Testis (tissue), 3 donors: ENCODE results near the gene MAPK1. TPM values are rescaled to one million over a fixed set of nuclear protein-coding genes. Genes with fewer than 3 reads are reported as not detected.
"Not testable (repeated sequence)": the region's sequence is repeated elsewhere in the genome, so short reads cannot be mapped to it uniquely, and the experiment has no call there.

Experiments
- DNase-seq: peaks from one replicate; pipeline ENCODE4 v3.0.0-alpha.2; 2019
- H3K27ac ChIP-seq, 2 donors: fragments of 200-600 bp; sonication (generic); one replicate each; pipeline ENCODE4 v1.5.1; 2019
- H3K27me3 ChIP-seq: fragments of 200-600 bp; sonication (generic); one replicate; pipeline ENCODE4 v1.5.1; 2019
- H3K36me3 ChIP-seq: fragments of 200-600 bp; sonication (generic); one replicate; pipeline ENCODE4 v1.5.1; 2017; ENCODE audit warnings: low read depth; ENCODE audit errors: missing control alignments
- H3K4me1 ChIP-seq: fragments of 200-600 bp; sonication (generic); one replicate; pipeline ENCODE4 v1.5.1; 2019
- H3K4me3 ChIP-seq, 2 donors: fragments of 200-600 bp; sonication (generic); one replicate each; pipeline ENCODE4 v1.5.1; 2017 to 2019
- H3K9me3 ChIP-seq: fragments of 200-600 bp; sonication (generic); one replicate; pipeline ENCODE4 v1.5.1; 2017
- CTCF ChIP-seq, 3 experiments: fragments of 450-650 bp in 2 of 3; fragments of 200-600 bp in 1 of 3; sonication (generic) in 1 of 3; IDR thresholded peaks; one replicate each; pipeline ENCODE4 v1.5.1; 2016 to 2019; ENCODE audit warnings: antibody characterized with exemption in 3 of 3, mild to moderate bottlenecking in 2 of 3, moderate library complexity in 1 of 3
- POLR2A ChIP-seq: fragments of 450-650 bp; IDR thresholded peaks from one replicate; pipeline ENCODE4 v1.6.1; 2017; ENCODE audit warnings: antibody characterized with exemption, mild to moderate bottlenecking, moderate library complexity
- WGBS, 2 donors: methylation state at CpG; one replicate each; pipeline ENCODE4 v1.1.5; 2018; 5-methylcytosine and 5-hydroxymethylcytosine counted together
- intact Hi-C: fragments of 100-400 bp; cut with DNase I; formaldehyde crosslinking; loops from one replicate; pipeline ENCODE4 v1.15.1; 2023; ENCODE audit warnings: low total_unique reads
- polyA plus RNA-seq: library from polyadenylated mRNA; stranded (reverse); fragments of 350-450 nt; fragmentation: Illumina TruSeq; extraction: RNeasy Lipid Tissue Mini Kit (QIAGEN cat#74804); gene quantifications from one replicate; pipeline ENCODE4 v1.2.3, GENCODE V29; 2014; ENCODE audit warnings: low read depth, low replicate concordance; ENCODE audit not compliant: insufficient read depth
- total RNA-seq, 2 donors: library from RNA; depleted of rRNA; stranded (reverse); fragments of >200 nt; gene quantifications; one replicate each; pipeline ENCODE4 v1.2.3, GENCODE V29; 2016

MAPK1 gene
- total and polyA plus RNA-seq, 3 donors from 2014 or later = 90.2 to 143 (median 121) TPM

- H3K27ac ChIP-seq = no peak overlapping the region
- WGBS, 2 donors = 91 to 93% methylated on average over 6 of the region's 6 CpGs
- no peaks in the 10 kb centered on the region for H3K36me3 ChIP-seq
- intact Hi-C loops = no loop called here
- no peaks in the 10 kb centered on the region for H3K4me1 ChIP-seq
- no peaks in the 10 kb centered on the region for H3K9me3 ChIP-seq
- no peak for DNase-seq
- TF ChIP-seq POLR2A (no peak), CTCF (IDR thresholded peaks at IDR 0.05) (no peak)
- H3K4me3 ChIP-seq = no peak overlapping the region
- H3K27me3 ChIP-seq = no peaks in the 10 kb centered on the region
These were observed 63.6 kb downstream of the MAPK1 start for GRCh38 chr22:21803811-21804249.

GRCh38 chr22:21802673-21803072 lies 64.8 kb downstream of the MAPK1 start:
- no peaks in the 10 kb centered on the region for H3K4me1 ChIP-seq
- no peak for DNase-seq
- no peak overlapping the region for H3K27ac ChIP-seq
- WGBS, 2 donors = 100% methylated on average over 1 of the region's 1 CpG
- TF ChIP-seq POLR2A (no peak), CTCF (IDR thresholded peaks at IDR 0.05) (no peak)
- H3K9me3 ChIP-seq = no peaks in the 10 kb centered on the region
- H3K27me3 ChIP-seq = no peaks in the 10 kb centered on the region
- intact Hi-C loops = no loop called here
- H3K4me3 ChIP-seq = no peak overlapping the region
- no peaks in the 10 kb centered on the region for H3K36me3 ChIP-seq

GRCh38 chr22:21802056-21802455 lies 65.4 kb downstream of the MAPK1 start:
- TF ChIP-seq CTCF (IDR thresholded peaks at IDR 0.05) = no peak
- no peak for TF ChIP-seq POLR2A
- no peaks in the 10 kb centered on the region for H3K27me3 ChIP-seq
- 96 to 98% methylated on average over 9 of the region's 9 CpGs for WGBS, 2 donors
- intact Hi-C loops = no loop called here
- H3K4me1 ChIP-seq = no peaks in the 10 kb centered on the region
- no peak overlapping the region for H3K4me3 ChIP-seq
- no peaks in the 10 kb centered on the region for H3K9me3 ChIP-seq
- DNase-seq = no peak
- H3K36me3 ChIP-seq = no peaks in the 10 kb centered on the region
- H3K27ac ChIP-seq = no peak overlapping the region

GRCh38 chr22:21801304-21801644 lies 66.2 kb downstream of the MAPK1 start:
- H3K4me3 ChIP-seq, H3K9me3 ChIP-seq, H3K4me1 ChIP-seq, H3K27ac ChIP-seq, H3K27me3 ChIP-seq, DNase-seq, H3K36me3 ChIP-seq, intact Hi-C loops: not testable (repeated sequence)
- WGBS, 2 donors = 94 to 95% methylated on average over 7 of the region's 7 CpGs

GRCh38 chr22:21800552-21801303 lies 66.7 kb downstream of the MAPK1 start:
- H3K9me3 ChIP-seq = no peaks in the 10 kb centered on the region

More at GRCh38 chr22:21800552-21801303, 66.7 kb downstream of the MAPK1 start:
- Histone ChIP-seq H3K27me3 (no peaks in the 10 kb centered on the region), H3K36me3 (no peaks in the 10 kb centered on the region), H3K27ac (no peak overlapping the region), H3K4me1 (no peaks in the 10 kb centered on the region), H3K4me3 (no peak overlapping the region)
- TF ChIP-seq CTCF (IDR thresholded peaks at IDR 0.05) = no peak
- no peak for TF ChIP-seq POLR2A
- intact Hi-C loops = no loop called here
- DNase-seq = no peak
- 94 to 97% methylated on average over 7 to 9 of the region's 9 CpGs for WGBS, 2 donors
